ENCODE results near the gene ABLIM1.

The ABLIM1 gene

DNA sequence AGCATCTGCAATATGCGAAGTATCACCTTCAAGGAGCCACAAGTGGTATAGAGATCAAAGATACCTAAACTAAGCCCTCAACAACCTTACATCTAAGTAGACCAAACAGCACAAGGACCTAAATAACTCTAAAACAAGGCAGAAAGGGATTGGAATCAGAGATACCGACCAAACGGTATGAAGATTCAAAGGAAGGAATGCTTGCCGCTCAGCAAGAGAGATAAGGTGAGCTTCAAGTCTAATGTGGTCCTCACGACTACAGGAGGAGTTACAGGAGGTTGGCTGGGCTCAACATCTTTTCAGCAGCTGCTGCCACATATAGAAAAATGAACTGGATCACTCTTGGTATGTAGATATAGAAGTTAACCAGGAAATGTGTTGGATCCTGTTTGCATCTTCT, 11.6 kb downstream of the ABLIM1 start:
- DNase-seq, result no peak

DNA sequence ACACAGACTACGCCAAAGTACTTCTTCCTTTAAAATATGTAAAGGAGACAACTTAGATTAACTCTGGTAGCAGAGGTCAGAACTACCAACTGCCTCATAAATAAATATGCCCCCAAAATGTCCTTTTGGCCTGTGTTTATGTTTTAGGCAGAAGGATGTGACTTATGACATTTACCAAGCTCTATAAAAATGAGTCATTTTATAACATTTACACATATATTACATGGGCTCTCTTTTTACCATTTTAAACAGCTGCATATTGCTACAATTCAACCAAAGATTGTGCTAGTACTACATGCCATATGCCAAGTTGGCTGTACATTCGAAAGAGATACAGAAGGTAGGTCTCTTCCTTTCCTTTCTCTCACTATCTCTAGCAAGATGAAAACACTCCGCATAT, 12.4 kb downstream of the ABLIM1 start:
- DNase-seq, result no peak

DNA sequence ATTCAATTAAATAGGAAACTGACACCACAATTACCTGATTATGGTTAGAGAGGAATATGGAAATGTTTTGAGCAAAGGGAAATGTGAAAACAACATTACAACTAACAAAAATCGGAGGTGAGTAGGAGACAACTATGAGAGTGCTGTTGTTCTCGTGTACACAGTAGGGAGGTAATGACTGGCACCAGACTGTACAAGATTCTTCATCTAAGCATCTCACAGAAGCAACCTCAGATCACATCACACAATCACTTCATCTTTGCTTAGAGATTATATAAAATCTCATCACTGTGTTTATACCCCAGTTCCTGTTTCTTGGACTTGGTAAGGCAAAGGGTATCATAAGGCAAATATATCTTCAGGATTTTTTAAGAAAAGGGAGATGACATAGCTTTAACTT, 14.9 kb downstream of the ABLIM1 start:
- no peak for DNase-seq

DNA sequence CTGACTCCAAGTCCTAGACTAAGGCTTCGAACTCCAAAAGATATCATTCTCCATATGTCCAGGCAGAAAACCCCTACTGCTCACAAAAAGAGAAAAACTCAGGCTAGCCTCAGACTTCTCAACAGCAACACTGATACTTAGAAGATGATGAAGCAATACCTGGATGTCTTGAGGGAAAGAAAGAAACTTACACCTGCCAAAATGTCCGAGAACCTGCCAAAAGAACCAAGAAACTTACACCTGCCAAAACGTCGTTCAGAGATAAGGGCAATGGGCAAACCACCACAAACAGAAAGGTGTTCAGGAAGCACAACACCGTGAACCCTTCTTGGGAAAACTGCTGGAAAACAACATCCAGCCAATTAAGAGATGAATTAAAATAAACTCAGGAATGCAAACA, 15.3 kb downstream of the ABLIM1 start:
- no peak for DNase-seq

DNA sequence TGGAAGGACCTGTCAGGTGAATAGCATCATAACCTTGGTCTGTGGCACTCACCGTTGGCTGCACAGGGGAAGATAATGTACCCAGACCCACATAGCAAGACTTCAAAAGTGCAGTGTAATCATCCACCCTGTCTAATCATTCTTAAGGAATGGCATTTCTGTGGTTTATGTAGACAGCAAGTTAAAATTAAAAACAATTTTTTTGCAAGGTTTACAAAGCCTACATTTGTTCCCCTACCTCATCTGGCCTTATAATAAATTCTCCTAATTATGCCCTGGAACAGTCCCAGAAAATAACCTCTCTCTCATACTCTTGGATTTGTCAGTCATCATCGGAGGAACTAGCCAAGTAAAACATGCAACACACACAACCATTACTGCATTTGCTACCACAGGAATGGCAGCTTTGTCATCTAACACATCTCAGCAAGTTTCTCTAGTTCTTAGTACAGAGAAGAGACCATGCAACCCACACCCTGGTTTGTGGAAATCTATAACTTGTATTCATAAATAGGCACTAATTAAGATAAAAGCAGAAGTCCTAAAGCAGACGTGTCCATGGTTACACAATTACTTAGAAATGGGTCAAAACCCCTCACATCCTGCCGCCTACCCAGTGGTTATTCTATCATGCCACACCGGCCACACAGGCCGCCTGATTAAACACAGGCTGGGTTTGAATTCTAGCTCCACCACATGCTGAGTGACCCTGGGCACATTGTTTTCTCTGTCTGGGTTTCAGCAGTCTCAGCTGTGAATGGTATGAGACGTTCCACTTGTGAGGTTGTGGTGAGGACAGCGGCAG, 19.1 kb downstream of the ABLIM1 start:
- DNase-seq, result peak; percentile 93

DNA sequence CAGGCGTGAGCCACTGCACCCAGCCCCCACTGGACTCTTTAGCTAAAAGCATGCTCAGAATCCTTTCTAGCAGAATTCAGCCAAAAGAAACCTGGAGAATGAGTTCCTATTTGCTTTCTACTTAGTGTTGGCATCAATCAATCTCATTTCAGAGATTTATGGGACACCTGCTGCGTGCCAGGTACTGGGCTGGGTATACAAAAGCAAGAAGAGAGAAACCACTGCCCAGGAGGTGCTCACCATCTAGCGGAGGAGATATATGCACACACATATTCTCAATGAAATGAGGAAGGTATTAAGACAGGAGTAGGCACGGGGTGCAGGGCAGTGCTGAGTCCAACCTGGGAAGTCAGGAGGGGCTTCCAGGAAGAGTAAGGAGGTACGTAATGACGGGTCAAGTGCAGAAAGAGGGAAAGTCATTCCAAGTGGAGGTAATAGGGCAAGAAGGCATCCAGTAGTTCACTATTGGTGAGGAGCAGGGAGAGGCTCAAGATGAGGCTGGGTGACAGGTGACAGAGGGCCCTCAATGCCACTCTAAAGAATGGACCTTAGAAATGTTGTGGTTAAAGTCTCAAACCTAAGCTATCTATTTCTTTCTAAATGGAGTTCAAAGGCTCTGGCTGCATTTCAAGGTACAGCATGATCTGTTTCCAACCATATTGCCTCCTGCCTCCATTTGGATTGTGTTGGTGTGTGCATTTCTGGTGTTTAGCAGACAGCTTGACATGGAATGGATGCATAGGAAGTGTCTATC, 22.1 kb downstream of the ABLIM1 start:
- DNase-seq, result no peak

DNA sequence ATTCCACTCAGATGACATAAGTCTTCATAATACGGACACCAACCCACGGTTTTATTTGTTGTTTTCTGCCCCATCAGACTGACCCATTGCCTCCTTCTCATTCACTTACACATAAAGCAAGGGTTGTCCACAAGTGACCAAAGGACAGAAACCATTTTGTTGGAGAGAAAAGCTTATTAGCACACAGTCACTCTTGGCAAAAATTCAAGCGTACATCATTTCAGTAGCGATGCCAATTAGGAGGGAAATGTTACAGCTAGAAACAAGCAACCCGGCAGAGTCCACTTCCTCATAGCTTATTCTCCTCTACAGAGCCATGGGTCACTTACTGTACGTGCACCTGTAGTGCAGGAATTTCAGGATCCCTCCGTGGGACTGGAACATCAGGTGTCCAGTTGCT, 23.0 kb downstream of the ABLIM1 start:
- DNase-seq, result no peak

DNA sequence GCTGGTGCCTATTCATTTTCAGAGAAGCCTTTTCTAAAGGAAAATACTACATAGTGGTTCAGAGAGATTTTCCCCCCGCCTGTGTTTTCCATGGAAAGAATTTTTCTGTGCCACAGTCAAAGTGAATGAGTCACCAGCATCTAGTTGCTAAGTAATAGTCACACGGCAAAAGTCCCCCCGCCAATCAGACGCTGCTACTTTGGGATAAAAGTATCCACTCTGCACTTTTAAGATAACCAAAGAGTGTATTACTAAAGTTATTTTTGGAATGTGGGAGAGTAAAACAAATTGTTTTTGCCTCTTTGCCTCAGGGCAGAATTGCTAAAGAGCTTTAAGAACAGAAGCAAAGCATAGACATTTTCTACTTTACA, 23.5 kb downstream of the ABLIM1 start:
- DNase-seq, result peak; percentile 97

DNA sequence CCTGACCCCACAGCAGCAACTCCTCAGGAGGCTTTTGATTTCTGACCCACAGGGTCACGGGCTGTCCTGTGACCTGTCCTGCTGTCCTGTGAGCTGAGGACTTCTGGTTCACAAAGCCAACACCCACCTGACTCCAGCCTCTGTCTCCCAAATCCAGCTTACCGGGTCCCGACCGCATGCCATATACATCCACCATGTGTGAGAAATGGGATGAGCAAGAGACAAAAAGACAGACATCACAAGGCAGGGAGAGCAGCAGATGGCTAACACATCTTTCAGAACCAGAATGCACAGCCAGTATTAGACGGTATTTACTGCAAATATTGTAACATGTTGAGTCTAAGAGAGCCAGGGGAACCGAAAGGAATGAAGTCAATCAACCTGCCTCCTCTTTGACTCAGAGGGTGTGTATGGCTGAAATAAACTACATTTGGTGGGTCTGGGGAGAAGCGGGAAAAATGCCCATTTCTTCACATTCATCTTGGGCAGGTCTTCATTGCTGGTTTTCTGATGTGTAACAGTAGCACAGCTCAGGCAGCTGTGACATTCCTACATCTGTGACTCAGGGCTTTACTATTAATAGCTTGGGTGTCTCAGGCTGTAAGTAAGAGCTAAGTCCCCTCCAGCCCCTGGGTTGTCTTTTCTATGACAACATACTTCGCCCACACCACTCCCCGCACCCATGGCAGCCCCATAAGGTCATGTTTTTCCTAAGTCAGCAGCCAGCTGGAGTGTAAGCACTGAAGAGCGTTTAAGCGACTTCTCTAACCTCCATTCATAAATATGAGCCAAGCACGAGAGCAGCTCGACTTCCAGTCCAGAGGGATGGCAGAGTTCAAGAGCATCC, 25.0 kb downstream of the ABLIM1 start:
- peak; percentile 97 for DNase-seq

DNA sequence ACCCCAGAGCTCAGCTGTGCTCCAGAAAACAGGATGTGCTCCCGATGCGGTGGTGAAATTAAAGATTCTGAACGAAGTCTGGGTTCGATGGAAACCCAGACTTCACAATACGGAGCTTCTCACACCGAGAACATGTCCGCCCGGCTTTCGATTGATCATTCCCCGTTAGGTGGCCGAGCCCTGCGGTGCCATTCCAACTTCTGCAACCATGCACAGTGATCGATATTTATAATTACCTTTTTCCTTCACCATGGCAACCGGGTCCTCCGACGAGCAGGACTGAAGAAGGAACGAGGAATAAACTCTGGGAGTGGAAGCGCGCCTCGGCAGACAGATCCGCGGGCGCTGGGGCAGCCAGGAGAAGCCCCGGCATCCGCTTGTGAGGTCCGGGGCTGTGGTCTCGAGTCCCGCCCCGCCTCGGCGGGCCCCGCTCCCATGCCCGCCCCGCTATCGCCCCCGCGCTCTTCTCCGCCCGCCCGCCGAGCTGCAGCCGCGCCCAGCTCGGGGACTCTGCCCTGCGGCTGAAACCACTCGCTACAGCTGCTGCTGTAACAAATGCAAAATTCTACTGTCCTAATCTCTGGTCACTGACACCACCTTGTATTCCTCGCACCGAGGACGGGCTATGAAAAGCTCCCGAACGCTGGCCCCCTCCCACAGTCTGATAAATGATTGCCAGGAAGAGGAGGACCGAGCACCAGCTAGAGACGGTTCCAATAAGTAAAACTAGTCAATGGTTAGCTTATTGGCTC, 26.2 kb downstream of the ABLIM1 start:
- peak; percentile 59 for DNase-seq

DNA sequence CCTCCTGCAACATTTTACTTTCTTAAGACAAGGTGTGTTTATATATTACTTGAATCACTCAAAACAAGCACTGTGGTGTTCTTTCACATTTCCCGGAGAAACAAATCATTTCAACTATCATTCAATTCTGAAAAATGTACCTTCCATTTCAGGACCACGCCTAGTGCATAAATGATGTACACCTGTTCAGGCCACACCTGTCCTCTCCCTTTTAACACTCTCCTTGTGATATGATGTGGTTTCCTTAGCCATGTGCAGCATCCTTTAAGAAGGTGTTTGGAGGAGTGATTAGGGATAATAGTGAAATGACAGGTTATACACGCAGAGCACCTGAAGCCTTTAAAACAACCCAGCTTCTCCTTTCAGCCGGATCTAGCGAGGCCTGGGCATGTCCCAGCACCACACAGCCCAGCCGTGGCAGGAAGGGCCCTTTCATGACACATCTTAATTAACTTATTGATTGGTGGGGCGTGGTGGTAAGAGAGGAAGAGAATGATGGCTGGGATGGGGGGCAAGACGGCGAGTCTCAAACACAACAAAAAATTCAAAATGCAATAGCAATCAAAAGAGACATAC, 26.9 kb downstream of the ABLIM1 start:
- no peak for DNase-seq

DNA sequence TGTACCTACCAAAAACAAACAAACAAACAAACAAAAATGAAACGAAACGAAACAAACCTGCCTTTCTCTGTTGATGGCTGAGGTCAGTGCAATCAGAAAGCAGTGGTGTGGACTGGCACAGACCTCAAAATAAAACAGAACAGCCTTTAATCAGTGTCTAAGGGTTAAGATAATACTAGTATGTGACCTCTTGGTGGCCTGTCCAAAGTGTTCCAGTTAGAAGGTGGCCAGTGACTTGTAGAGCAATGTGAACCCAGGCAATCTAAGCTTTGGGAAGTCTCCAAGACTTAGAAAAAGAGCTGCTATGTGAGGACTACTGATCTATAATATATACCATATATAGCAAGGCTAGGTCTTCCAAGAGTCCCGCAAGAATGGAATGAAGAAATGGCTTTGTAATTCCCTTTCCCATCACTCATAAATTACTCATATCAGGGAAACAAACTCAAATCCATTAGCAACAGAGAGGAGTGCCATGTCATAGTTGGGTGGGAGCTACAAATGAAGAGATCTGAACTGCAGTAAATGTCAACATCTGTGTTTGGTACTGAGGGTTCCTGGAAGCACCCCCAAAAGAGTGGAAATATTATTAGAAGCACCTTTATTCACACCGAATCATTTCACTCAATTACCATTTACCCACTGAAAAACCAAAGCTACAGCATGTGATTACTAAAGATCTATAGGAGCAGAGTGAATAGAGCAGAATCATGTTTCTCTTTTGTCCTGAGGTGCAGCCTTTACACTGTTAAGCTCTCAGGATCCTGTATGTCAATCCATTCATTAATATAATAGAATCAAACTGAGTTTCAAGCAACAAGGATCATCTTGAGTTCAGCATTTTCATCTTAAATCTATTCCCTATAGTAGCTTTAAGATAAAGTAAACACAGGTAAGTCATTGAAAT, 28.0 kb downstream of the ABLIM1 start:
- DNase-seq, result no peak

DNA sequence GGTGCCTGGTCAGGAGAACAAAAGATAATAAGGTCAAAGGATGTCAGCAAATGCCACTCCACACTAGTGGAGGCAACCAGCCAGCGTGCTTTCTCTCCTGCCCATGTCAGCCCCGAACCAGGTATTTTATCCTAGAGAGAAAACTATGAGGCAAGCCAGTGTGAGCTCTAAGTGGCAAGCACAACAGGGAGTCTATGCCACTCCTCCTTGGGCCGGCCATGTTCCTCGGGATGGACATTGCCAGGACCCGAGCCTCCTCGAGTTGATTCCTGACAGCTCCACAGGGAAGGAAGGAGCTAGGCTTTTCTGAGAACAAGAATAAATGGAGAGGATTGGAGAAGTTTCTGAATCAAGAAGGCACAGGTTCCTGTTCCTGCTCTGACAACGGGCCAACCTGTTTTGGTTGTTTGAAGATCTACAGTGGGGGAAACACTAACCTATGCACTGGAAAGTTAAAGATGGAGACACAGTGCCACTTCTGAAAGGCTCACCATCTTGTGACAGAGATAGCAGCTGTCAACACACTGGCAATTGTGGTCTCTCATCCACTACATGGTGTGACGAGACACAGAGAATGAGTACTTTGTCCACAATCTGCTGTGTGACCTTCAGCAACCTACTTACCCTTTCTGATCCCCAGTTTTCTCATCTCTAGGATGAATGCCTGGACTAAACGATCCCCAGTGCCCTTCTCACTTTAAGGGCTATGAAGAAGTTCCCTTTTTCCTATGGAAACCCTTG, 28.8 kb downstream of the ABLIM1 start:
- DNase-seq, result no peak

DNA sequence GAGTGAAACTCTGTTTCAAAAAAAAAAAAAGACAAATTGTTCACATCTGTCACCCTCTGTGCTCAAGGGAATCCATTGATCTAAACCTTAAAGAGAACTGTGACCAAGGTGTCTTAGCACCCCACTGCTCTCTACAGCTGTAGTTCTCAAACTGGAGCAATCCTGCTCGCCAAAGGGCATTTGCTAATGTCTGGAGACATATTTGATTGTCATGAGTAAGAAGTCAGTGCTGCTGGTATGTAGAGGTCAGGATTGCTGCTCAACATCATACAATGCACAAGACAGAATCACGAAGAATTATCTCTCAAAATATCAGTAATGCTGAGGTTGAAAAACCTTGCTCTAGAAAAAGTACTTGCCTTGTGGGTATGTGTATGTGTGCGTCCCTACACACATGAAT, 30.0 kb downstream of the ABLIM1 start:
- no peak for DNase-seq

DNA sequence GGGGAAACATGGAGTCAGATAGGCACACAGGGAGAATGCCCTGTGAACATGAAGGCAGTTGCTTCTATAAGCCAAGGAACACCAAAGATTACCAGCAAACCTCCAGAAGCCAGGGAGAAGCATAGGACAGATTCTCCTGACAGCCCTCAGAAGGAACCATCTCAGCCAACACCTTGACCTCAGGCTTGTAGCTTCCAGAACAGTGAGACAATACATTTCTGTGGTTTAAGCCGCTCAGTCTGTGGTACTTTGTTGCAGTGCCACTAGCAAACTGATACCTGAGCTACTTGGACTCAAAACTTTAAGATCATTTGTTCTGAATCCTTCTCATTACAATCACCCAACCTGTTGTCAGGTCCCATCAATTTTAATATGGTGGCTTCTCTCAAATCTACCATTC, 31.2 kb downstream of the ABLIM1 start:
- DNase-seq, result peak; percentile 50

DNA sequence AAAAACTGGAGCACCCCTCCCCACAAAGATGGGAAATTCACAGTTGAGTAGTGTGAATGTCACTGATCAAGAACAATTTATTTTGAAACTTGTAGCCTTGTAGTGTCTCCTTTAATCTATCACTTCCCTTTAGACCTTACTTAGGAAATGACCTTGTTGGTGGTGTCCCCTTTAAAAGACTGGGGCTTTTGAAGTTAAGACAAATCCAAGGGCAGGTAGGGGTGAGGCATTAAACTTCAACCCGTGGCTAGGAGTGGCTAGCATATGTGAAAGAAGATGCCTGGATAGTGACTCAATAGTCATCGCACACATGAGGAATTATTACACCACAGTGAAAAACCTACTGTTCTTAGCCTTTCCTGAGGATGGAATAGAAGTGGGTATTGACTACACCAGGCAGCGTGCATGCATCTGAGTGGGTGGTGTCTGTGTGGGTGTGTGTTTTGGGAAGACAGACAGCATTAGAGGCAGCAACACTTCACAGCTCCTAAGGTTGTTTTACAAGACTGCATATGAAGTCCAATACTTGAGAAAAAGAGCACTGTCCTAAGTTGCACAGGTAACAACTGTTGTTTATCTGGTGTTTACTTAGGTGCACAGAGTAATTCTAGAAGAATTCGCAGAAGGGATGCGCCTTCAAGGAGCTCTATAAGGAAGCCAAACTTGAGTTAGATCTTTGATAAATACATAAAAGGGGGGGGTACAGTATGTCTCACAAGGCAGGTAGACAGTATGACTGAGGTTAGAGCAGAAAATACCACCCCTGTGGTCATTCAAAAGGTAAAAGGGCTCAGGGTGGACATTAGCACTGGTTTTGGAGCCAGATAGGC, 32.9 kb downstream of the ABLIM1 start:
- DNase-seq, result peak; percentile 63

DNA sequence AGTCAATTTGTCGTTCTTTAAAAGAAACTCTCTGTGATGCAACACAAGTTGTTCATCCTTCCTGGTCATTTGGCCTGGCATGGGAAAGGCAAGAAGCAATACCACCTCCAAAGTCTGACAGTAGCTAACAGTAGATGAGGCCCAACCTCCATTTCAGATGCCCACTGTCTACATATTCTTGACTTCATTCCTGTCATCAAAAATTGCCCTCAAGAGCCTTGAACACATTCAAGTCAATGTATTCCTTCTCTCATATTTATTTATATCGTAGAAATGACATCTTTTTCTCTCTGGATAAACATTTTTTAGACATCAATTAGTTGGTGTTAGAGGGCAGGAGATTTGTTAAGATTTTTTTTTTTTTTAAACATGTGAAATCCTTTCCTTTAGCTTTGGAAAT, 33.7 kb downstream of the ABLIM1 start:
- DNase-seq, result no peak

DNA sequence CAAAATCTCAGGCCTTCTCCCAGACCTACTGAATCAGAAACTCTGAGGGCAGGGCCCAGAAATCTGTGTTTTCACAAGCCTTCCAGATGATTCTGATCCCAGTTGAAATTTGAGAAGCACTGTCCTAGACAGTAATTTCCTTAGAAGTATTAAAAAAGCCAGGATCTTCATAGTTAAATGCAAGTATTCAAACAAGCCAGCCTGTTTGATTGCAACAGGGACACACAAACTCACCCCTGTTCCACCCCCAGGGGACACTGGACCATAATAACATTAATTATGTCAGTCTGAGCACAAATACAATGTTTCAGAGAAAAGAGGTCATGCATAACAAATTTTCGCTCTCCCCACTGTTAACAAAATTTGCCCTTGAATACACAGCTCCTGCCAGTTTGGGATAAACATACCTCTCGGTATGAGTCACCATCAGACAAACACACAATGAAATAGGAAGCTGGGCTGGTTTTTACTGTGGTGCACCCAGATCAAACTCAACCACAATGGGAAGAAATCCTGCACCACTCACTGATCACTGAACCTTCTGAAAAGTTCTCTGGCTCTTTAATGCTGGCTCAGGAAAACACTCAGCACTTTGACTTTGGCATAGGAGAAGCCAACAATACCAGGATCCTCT, 34.3 kb downstream of the ABLIM1 start:
- peak; percentile 93 for DNase-seq

DNA sequence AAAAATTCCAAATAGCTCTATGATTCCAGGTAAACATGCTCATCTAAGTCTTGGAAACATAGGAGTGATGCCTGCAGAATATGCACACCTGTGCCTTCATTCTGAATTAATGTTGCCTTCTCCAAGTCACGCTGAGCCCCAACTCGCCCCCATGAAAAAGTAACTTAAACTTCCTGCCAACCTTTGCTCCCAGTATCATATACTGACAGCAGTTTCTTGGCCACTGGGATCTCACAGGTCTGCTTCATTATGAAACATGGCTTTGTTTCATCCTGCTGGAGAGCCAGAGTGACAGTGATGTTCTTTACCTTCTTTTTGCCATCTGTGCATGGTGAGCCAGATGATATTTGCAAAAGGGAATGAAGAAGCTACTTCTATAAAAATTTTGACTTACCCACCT, 34.9 kb downstream of the ABLIM1 start:
- no peak for DNase-seq
